Posterior vena cava (tissue), 2 donors: ENCODE data around the gene LITAFD. TPM values are rescaled to one million over a fixed set of nuclear protein-coding genes. Genes with fewer than 3 reads are reported as not detected.

Source experiments
- DNase-seq: peaks from one replicate; pipeline ENCODE4 v3.0.0-alpha.2; 2020; ENCODE audit warnings: low spot score
- intact Hi-C, 2 donors: fragments of 100-400 bp; cut with DNase I; formaldehyde crosslinking; loops; one replicate each; pipeline versions ENCODE4 v1.14.1 to v1.14.2; 2022 to 2023
- total RNA-seq, 2 donors: library from RNA; stranded (reverse); fragmentation: NEBNext Ultra II Directional; extraction: Animal tissue kit (Norgen Biotek cat#: 25700); gene quantifications; one replicate each; pipeline ENCODE4 v1.2.1, GENCODE V29; 2021
- donor health status: DM: yes; HTN: yes; CAD: no.
- donor health status: DM: yes; HTN: yes; CAD: no.

LITAFD gene
- total RNA-seq, 2 donors from 2014 or later: not detected

DNA sequence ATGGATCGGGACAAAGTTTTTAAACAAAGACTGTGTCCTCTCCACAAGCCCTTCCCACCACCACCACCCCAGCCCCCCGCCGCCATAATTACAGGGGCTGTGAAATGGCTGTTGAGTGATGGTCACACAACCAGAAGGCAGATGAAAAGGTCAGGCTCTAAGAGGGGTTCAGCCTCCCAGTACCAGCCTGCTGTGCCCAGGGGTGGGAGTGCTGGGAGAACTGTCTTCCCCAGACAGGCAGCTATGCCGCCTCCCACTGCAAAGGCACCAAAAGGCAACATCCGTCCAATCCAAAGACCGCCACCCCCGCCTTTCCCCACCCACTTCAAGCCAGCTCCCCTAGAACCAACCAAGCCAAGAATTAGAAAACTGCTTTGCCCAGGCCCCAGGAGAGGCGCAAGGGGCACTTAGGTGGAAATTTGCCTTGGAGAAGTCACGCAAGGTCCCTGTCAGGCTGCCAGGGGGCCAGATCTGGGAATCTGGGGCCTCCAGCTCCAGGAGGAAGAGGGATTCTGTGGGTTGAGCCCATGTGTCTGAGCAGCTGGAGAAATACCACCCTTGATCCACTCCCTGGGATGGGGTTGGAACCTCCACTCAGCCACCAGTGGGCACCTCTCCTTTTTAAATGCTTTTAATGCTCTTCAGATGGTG lies 27.7 kb upstream of the LITAFD start:
- intact Hi-C loops: no loop called here
- peak; percentile 52 for DNase-seq

DNA sequence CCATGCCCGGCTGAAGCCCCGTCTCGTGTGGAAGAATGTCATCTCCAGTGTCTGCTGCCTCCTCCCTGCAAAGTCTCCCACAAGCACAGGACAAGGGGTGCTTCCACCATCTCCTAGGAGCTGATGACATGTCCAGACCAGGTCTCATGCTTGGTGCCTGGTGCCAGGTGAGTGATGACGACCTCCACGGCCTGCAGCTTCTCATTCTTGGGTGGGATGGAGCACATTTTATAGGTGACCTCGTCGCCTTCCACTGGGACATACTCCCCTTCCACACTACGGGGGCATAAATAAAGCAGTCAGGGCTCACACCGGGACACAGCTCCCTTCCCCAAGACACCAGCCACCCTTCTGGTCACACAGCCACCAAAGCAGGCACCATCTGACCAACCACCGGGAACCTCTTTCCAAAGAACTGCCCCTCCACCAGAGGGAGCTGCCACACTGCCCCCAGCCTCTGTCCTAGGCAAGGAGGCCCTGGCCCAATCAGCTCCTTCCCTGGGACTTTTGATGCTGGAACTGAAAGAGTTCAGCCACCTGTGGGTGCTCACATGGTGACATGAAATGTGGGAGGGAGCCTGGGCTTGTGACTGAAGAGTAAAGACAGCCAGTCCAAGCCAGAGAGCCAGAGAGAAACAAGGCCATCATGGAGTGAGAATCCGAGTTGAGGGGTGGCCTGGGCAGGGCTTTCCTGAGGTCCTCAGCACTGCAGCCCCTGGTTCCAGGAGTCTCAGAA lies 26.9 kb upstream of the LITAFD start:
- DNase-seq: peak; percentile 68
- intact Hi-C loops: no loop called here

DNA sequence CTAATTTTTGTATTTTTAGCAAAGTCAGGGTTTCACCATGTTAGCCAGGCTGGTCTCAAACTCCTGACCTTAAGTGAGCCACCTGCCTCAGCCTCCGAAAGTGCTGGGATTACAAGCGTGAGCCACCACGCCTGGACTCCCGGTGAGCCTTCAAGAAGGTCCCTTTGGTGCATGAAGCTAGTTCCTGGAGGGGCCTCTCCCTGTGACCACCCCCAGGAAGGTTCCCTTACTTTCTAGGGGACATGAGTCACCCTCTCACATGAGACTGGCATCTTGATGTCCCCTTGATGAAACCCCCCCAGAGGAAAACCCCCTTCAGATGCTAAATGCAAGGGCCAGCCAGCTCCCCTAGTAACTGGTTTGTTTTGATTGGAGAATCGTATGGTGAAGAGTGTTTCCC lies 26.2 kb upstream of the LITAFD start:
- intact Hi-C loops: no loop called here
- DNase-seq: no peak

DNA sequence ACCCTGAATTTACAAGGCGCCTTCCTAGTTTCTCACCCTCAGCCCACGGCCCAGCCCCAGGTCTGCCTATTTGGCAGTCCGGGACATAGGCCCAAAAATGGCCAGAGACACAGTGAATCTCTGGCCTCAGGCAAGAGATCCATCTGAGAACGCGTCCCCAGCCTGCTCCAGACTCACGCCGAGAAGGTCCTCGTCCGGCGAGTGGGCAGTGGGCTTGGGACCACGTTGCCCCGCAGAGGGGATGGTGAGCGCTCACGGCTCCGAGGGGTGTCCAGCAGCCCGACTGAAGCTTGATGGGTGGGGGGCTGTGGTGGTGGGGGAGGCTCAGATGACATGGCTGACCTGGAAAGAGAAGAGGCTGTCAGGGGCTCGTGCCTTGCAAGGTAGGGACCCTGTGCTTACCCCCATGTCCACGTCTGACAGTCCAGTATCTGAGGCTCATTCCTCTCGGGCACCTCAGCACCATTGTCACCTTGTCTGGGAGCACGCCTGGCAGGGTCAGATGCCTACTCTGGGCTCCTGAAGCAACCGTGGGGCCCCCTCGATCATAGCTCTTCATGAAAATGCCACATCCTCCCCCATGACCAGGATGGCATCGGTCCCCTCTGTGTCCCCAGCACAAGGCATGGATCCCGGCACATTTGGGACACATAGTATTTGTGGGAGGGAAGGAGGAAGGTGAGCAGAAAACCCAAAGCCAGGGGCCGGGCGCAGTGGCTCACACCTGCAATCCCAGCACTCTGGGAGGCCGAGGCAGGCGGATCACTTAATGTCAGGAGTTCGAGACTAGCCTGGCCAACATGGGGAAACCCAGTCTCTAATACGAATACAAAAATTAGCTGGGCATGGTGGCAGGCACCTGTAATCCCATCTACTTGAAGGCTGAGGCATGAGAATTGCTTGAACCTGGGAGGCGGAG lies 22.9 kb upstream of the LITAFD start:
- intact Hi-C loops: no loop called here
- DNase-seq: peak; percentile 77

DNA sequence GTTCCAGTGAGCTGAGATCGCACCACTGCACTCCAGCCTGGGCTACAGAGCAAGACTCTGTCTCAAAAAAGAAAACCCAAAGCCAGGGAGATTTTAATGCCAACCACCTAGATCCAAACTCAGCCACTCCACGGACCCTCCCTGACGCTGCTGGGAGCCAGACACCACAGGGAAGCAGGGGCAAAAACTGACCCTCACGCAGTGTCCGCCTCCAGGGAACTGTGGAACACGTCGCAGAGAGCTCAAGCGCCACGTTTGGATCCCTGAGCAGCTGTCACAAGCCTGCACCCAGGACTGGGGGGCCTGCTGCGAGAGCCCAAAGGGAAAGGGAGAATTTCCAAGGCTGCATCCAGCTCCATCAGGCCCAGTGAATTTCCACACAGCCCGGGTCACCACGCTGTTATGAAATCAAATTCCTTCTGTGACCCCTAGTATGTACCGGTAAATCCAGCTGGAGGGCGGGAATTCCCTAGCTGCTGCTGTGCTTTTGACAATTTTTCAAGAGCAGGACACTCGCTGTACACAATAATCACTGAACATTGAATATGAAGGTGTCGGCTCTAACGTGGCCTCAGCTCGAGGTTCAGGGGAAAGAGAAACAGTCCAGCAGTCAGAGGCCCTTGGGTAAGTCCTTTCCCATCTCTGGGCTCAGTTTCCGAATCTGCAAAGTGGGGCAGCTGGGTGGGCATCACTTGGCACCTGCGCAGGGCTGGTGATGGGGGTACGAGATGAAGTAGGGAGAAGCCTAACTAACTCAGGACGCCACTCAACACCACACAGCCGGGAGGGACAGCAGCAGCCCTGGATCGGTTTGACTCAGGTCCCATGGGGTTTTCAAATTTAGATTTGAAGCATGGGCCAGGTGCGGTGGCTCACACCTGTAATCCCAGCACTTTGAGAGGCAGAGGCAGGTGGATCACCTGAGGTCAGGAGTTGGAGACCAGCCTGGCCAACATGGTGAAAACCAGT lies 22.0 kb upstream of the LITAFD start:
- DNase-seq: peak; percentile 81
- intact Hi-C loops: loop anchor here in 1 of 2 donors (10.0 kb wide), 1 partner anchor 55 kb away; no protein-coding TSS in a partner anchor

DNA sequence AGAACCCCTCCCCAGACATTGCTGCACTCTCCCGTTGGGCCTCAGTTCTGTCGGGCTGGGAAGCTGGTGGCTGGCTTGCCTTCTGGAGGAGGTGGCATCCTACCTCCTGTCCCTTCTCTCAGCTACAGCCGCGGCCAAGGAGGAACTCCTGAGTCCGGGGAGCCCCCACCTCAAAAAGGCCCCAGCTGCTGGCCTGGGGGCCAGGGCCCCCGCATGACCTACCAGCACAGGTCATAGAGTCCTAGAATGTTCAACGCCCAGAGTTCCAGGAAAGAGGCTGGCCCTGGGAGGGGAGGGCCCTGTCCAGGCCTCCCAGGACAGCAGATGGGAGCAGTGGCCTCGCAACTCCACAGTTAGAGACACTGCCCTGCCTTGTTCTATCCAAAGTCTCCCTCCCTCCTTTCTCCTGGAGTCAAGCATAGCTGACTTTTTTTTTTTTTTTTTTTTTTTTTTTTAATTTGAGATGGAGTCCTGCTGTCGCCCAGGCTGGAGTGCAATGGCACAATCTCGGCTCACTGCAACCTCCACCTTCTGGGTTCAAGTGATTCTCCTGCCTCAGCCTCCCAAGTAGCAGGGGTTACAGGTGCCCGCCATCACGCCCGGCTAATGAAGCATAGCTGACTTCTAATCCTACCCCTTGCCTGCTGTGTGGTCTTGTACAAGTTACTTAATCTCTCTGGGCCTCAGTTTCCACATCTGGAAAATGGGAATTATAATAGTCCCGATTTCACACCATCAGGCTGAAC lies 20.4 kb upstream of the LITAFD start:
- intact Hi-C loops: loop anchor here in 1 of 2 donors (10.0 kb wide), 1 partner anchor 57 kb away; no protein-coding TSS in a partner anchor
- DNase-seq: peak; percentile 80

DNA sequence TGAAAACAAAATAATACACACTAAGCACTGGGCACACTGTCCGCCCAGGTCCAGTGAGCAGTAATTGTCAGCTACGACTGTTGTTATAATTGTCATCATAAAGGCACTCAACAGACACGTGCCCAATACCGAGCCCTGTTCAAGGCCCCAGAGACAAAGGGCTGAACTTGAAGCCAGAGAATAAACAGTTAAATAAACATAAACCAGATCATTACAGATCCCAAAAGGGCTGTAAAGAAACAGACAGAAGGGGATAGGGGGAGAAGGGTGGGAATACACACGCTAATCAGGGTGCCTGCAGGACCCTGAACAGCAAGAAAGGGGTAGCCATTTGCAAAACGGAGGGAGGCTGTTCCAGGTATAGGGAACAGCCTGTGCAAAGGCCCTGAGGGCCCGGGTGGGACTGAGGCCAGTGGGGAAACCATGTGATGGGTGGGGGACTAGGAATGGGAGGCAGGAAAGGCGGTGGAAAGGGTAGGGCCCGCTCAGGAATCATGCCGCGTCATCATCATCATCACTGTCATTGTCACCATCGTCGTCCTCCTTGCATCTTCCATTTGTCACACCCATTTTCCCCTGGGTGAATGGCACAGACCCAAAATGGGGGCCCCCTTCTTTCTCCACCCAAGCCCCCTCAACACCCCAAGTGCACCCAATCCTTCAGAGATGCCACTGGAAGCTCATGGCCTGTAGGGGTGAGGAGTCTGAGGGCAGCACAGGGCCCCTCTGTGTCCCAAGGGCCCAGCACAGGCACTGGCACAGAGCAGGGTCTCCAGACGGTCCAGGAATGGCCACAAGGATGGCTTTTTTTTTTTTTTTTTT lies 19.6 kb upstream of the LITAFD start:
- DNase-seq: no peak
- intact Hi-C loops: loop anchor here in 1 of 2 donors (10.0 kb wide), 1 partner anchor 58 kb away; no protein-coding TSS in a partner anchor

DNA sequence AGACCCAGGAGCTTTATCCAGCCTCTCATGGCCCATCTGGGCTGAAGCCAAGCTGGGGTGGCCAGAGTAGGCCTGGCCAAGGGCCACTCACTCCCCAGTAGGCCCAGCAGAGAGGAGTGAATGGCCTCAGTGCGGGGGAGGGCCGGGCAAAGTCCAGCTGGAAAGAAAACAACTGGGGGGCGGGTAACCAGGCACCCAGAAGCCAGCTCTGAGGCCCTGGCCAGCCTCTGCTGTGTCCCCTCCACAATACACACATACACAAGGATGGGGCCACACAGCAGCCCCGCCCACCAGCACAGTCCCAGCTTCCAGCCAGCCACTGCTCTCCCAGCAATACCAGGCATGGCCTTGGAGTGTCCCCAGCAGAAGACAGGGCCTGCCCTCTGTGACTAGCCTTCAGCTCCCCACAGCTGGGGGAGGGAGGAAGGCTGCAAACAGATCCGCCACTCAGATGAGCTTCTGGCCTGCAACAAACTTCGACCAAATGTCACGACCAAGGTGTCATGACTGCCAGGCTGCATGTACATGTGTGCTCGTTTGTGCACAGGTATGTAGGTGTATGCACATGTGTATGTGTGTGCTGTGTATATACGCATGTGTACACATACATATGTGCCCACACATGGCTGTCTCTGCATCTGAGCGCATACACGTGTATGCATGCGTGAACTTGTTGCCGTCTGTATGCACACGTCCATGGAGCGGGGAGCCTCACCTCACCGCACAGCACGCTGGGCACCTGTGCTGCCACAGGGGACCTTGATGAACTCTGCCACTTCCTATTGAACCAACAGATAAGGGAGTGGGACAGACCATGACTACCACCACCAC lies 18.3 kb upstream of the LITAFD start:
- no peak for DNase-seq
- intact Hi-C loops: loop anchor here in 1 of 2 donors (10.0 kb wide), 1 partner anchor 59 kb away; no protein-coding TSS in a partner anchor

DNA sequence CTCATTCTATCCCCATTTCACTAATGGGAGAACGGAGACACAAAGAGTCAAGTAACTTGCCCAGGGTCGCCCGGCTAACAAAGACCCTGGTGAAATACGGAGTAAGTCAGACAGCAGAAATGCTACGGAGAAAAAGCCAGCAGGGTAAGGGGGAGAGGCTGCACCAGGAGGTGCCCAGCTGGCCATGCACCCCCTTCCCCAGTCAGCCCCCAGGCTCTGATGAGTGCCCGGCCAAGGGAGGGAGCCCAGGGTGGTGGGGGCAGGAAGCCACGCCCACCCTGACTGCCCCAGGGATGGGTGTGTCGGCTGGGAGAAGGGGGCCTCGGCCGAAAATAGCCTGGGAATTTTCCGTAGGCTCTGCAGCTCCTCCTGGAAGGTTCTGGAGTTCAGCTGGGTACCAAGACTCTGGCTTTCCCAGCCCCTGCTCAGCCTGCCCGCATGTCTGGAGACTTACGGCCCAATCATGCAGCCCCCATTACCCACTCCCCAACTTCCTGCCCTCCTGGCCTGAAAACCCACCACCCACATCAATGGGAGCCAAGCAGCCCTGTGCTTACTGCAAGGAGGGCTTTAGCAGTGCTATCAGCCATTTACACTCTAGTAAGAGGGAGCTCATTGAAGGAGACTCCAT lies 17.6 kb upstream of the LITAFD start:
- intact Hi-C loops: loop anchor here in 1 of 2 donors (10.0 kb wide), 1 partner anchor 60 kb away; no protein-coding TSS in a partner anchor

DNA sequence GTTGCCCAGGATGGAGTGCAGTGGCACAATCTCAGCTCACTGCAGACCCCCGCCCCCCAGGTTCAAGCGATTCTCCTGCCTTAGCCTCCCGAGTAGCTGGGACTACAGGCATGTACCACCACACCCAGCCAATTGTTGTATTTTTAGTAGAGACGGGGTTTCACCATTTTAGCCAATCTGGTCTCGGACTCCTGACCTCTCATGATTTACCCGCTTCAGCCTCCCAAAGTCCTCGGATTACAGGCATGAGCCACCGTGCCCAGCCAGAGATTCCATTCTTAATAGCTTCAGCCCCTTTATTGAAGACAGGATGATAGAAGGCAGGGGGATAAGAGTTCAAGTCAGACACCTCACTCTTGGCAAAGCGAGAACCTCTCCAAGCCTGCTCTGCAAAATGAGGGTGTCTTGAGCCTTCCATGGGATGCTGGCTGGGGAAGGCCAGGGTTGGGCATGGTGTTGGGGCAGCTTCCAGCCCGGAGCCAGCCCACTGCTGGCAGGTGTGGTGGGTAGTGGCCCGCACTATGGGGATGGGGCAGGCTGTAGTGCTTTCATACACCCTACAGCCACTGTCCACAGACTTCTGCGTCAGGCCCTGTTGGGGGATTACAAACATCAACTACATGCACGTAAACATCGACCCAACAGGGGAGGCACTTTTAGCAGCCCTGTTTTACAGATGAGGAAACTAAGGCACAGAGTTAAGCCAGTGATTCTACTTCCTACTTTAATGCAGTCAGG lies 16.8 kb upstream of the LITAFD start:
- no peak for DNase-seq
- intact Hi-C loops: loop anchor here in 1 of 2 donors (10.0 kb wide), 1 partner anchor 61 kb away; no protein-coding TSS in a partner anchor

More for the DNA sequence above, 17.6 kb upstream of the LITAFD start:
- no peak for DNase-seq

DNA sequence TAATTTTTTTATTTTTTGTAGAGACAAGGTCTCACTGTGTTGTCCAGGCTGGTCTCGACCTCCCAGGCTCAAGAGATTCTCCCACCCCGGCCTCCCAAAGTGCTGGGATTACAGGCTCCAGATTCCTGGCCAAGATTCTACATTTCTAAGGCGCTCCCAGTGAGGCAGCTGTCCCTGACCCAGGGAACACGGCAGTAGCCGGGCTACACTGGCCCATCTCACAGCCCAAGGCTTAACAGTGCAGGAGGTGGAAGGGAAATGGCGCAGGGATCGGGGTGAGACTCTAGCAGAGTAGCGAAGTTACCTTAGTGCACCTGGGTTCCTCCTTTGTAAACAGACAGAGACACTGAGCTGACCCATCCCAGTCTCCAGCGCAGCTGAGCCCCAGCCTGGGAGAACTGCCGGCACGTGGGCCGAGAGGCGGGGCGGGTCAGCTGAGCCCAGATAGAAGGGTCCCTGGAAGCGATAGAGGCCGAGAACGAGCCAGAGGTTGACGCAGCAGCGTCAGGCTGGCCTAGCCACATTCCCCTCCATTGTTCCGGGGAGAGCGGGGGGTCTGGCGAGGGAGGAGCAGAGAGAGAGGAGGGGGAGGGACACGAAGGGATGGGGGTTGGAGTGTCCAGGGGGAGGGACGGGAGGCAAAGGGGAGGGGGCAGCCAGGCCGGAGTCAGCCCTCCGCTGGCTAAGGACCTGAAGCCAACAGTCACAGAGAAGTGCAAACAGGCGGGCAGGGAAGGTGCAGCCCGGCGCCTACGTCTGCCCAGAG lies 15.8 kb upstream of the LITAFD start:
- intact Hi-C loops: loop anchor here in 1 of 2 donors (10.0 kb wide), 1 partner anchor 62 kb away; no protein-coding TSS in a partner anchor
- DNase-seq: no peak

DNA sequence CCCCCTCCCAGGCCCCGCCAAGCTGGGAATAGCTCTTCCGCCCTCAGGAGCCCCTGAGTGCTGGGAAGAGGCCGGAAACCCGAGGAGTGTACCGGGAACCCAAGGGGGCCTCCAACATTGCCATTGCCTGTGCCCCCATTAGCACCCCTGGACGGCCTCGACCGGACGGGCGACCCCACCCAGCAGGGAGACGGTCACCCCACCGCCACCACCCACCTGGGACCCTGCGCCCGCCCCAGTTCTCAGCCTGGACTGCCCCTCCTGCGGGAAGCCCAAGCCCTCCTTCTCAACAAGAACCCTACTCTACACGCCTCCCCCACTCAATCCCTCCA lies 15.3 kb upstream of the LITAFD start:
- no peak for DNase-seq
- intact Hi-C loops: loop anchor here in 1 of 2 donors (10.0 kb wide), 1 partner anchor 62 kb away; no protein-coding TSS in a partner anchor

DNA sequence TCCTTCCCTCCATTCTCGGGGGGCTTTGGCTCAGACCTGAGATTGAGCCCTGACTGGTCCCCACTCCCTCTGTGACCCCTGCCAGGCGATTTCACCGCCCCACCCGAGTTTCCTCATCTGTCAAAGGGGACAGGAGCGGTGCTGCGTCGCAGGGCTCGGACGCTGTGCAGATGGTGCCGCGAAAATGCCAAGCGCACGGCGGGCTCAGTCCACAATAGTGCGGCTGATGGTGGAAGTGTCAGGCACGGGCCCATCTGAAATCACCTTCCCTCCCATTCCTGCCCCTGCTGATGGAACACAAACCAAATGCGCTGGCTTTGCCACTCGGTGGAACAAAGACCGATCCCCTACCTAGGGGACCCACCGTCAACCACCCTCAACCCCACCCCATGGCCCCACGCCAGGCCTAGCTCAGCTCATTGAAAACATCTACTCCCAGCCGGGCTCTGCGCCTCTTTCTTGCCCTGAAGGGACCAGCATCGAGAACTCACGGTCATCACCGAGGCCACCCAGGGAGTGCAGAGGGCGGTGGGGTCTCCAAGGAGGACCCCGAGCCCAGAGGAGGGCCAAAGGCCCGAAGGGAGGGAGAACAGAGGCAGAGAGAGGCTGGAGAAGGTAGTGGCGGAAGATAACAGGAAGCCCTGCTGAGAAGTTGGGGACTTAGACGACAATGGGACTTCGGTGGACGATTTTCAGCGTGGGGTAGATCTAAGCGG lies 14.8 kb upstream of the LITAFD start:
- intact Hi-C loops: loop anchor here in 1 of 2 donors (10.0 kb wide), 1 partner anchor 63 kb away; no protein-coding TSS in a partner anchor
- no peak for DNase-seq
